Measurements from ENCODE around the gene PLVAP. TPM values are rescaled to one million over a fixed set of nuclear protein-coding genes. Genes with fewer than 3 reads are reported as not detected.
A peak's percentile ranks its signal among the peaks of the same experiment; 100 is the strongest.

Gene PLVAP
- total RNA-seq, 1 experiment from 2014 or later: not detected

GRCh38 chr19:17341845-17342244, 35.3 kb downstream of the PLVAP start (continued):
- TF ChIP-seq E2F5 (CRISPR knock-in tag; IDR thresholded peaks at IDR 0.05): no peak
- no peak for TF ChIP-seq JAZF1 (CRISPR knock-in tag; IDR thresholded peaks at IDR 0.05)
- TF ChIP-seq NR2C2 (CRISPR knock-in tag; IDR thresholded peaks at IDR 0.05): no peak
- TF ChIP-seq ESRRA (CRISPR knock-in tag; IDR thresholded peaks at IDR 0.05; ENCODE audit: borderline replicate concordance): no peak
- no peak for TF ChIP-seq FOXP1 (CRISPR knock-in tag; IDR thresholded peaks at IDR 0.05; ENCODE audit: borderline replicate concordance)
- no peak for TF ChIP-seq NR1H2 (CRISPR knock-in tag; IDR thresholded peaks at IDR 0.05)
- no peak for TF ChIP-seq NFE2L1 (CRISPR knock-in tag; IDR thresholded peaks at IDR 0.05)
- no peak for TF ChIP-seq EMX1 (CRISPR knock-in tag; IDR thresholded peaks at IDR 0.05)

- TF ChIP-seq TP53 (CRISPR knock-in tag; IDR thresholded peaks at IDR 0.05) (no peak), USF2 (CRISPR knock-in tag; IDR thresholded peaks at IDR 0.05) (0 out of 2 replicates have a peak, but pooled peaks have one; percentile 19)
- CTCF ChIA-PET: interaction anchor here (0.6 to 1.7 kb wide), 4 partner anchors 9 to 750 kb away, joined by 3 to 4 read pairs (median 4); no protein-coding TSS in a partner anchor
- Mint-ChIP-seq H3K4me3 (no peak overlapping the region), H3K9me3 (no peaks in the 10 kb centered on the region), H3K4me1 (peaks cover 27% of the 10 kb centered on the region), H3K27me3 (ENCODE audit: low read depth) (no peaks in the 10 kb centered on the region), H3K27ac (no peak overlapping the region; the same call in 1 of the 2 replicates), H3K36me3 (peaks cover 11% of the 10 kb centered on the region)
- ATAC-seq: no peak
- POLR2A ChIA-PET: no interaction called here
- DNase-seq (ENCODE audit: low spot score): no peak
Measured at GRCh38 chr19:17341386-17341785, 35.8 kb downstream of the PLVAP start.

- no peak for TF ChIP-seq ZNF232 (CRISPR knock-in tag; IDR thresholded peaks at IDR 0.05)
- 0 out of 2 replicates have a peak, but pooled peaks have one; percentile 29 for TF ChIP-seq GABPB1 (CRISPR knock-in tag; IDR thresholded peaks at IDR 0.05)
- Mint-ChIP-seq H3K9me3 (no peaks in the 10 kb centered on the region), H3K4me1 (peaks cover 28% of the 10 kb centered on the region), H3K4me3 (peak overlapping the region; percentile 31; the same call in 1 of the 2 replicates), H3K27me3 (ENCODE audit: low read depth) (no peaks in the 10 kb centered on the region), H3K27ac (peak overlapping the region; percentile 41; the same call in 1 of the 2 replicates), H3K36me3 (peaks cover 11% of the 10 kb centered on the region)
- POLR2A ChIA-PET: no interaction called here
- ATAC-seq (no peak), DNase-seq (ENCODE audit: low spot score) (peak; percentile 40)
- CTCF ChIA-PET: interaction anchor here (0.6 to 3.0 kb wide), 4 partner anchors 8 to 750 kb away, joined by 3 to 11 read pairs (median 4); no protein-coding TSS in a partner anchor
Measured at GRCh38 chr19:17340871-17341357, 36.2 kb downstream of the PLVAP start.

GRCh38 chr19:17340302-17340870, 36.8 kb downstream of the PLVAP start:
- peak; percentile 67 for ATAC-seq

More at GRCh38 chr19:17340302-17340870, 36.8 kb downstream of the PLVAP start:
- Mint-ChIP-seq H3K9me3 (no peaks in the 10 kb centered on the region), H3K4me3 (peak overlapping the region; percentile 41), H3K27me3 (ENCODE audit: low read depth) (no peaks in the 10 kb centered on the region), H3K27ac (peak overlapping the region; percentile 45; the same call in 1 of the 2 replicates), H3K4me1 (peaks cover 28% of the 10 kb centered on the region), H3K36me3 (peaks cover 11% of the 10 kb centered on the region)
- ChIA-PET POLR2A (interaction anchor here (1.5 to 1.6 kb wide), 2 partner anchors 12 to 13 kb away, joined by 5 to 11 read pairs; no protein-coding TSS in a partner anchor), CTCF (interaction anchor here (0.6 to 3.0 kb wide), 4 partner anchors 8 to 749 kb away, joined by 3 to 11 read pairs (median 4); no protein-coding TSS in a partner anchor)
- DNase-seq (ENCODE audit: low spot score): peak; percentile 90
- TF ChIP-seq NFE2L1 (CRISPR knock-in tag; IDR thresholded peaks at IDR 0.05) (no peak), SP1 (CRISPR knock-in tag; conservative IDR thresholded peaks at IDR 0.05) (0 out of 2 replicates have a peak, but pooled peaks have one; percentile 50), USF1 (CRISPR knock-in tag; IDR thresholded peaks at IDR 0.05) (no peak)
